Astrocyte (in vitro differentiated cells and primary cell): ENCODE results near the gene CIZ1.
"Not testable (repeated sequence)": the region's sequence is repeated elsewhere in the genome, so short reads cannot be mapped to it uniquely, and the experiment has no call there.

ENCODE experiments used
- CTCF ChIP-seq: IDR thresholded peaks from 2 replicates; pipeline ENCODE4 v1.5.1; 2011; ENCODE audit warnings: low read depth, mild to moderate bottlenecking, inconsistent platforms, low read length, moderate library complexity; ENCODE audit not compliant: insufficient read depth
- EZH2 ChIP-seq: IDR thresholded peaks from 2 replicates; pipeline ENCODE4 v1.6.1; 2012; ENCODE audit warnings: mild to moderate bottlenecking, low read length, inconsistent platforms; ENCODE audit not compliant: insufficient read depth

GRCh38 chr9:128129976-128130590, 61.3 kb downstream of the CIZ1 start:
- not testable (repeated sequence) for TF ChIP-seq CTCF, EZH2
